Fibroblast of the conjunctiva (primary cell): ENCODE measurements around the gene ANKH.
"Not testable (repeated sequence)": the region's sequence is repeated elsewhere in the genome, so short reads cannot be mapped to it uniquely, and the experiment has no call there.

Experiments used
- DNase-seq: peaks from one replicate; pipeline ENCODE4 v3.0.0-alpha.2; 2010; ENCODE audit warnings: low read depth

The ANKH gene

GRCh38 chr5:14826714-14827113 is 44.9 kb downstream of the ANKH start:
- DNase-seq: no peak

GRCh38 chr5:14825977-14826376 is 45.6 kb downstream of the ANKH start:
- DNase-seq: no peak

GRCh38 chr5:14824499-14824898 is 47.1 kb downstream of the ANKH start:
- DNase-seq: no peak

- no peak for DNase-seq
Observed at GRCh38 chr5:14821100-14821845, 50.3 kb downstream of the ANKH start.

GRCh38 chr5:14818931-14819790 is 52.4 kb downstream of the ANKH start:
- no peak for DNase-seq

- not testable (repeated sequence) for DNase-seq
Observed at GRCh38 chr5:14817762-14818136, 53.8 kb downstream of the ANKH start.

- DNase-seq: peak; percentile 91
Observed at GRCh38 chr5:14816999-14817761, 54.4 kb downstream of the ANKH start.

GRCh38 chr5:14816374-14816998 is 55.1 kb downstream of the ANKH start:
- no peak for DNase-seq

- DNase-seq: no peak
Observed at GRCh38 chr5:14813747-14814146, 57.8 kb downstream of the ANKH start.

GRCh38 chr5:14812166-14812565 is 59.4 kb downstream of the ANKH start:
- no peak for DNase-seq

GRCh38 chr5:14810928-14811572 is 60.5 kb downstream of the ANKH start:
- DNase-seq: no peak

GRCh38 chr5:14810282-14810681 is 61.3 kb downstream of the ANKH start:
- no peak for DNase-seq

- DNase-seq: peak; percentile 47
Observed at GRCh38 chr5:14809369-14810155, 62.0 kb downstream of the ANKH start.

- DNase-seq: no peak
Observed at GRCh38 chr5:14807471-14807870, 64.1 kb downstream of the ANKH start.

- peak; percentile 79 for DNase-seq
Observed at GRCh38 chr5:14806456-14806855, 65.1 kb downstream of the ANKH start.

GRCh38 chr5:14802541-14802940 is 69.0 kb downstream of the ANKH start:
- DNase-seq: no peak

- DNase-seq: no peak
Observed at GRCh38 chr5:14801792-14802191, 69.8 kb downstream of the ANKH start.

- not testable (repeated sequence) for DNase-seq
Observed at GRCh38 chr5:14797385-14797784, 74.2 kb downstream of the ANKH start.

- no peak for DNase-seq
Observed at GRCh38 chr5:14794583-14795230, 76.9 kb downstream of the ANKH start.

- no peak for DNase-seq
Observed at GRCh38 chr5:14793851-14794250, 77.7 kb downstream of the ANKH start.
